SU-DHL-6 (cell line): ENCODE results near the gene MROH8.

ENCODE experiments used
- H2AFZ ChIP-seq: fragments of 200-600 bp; sonication (generic); 2 replicates; pipeline ENCODE4 v1.6.1; 2014; ENCODE audit warnings: low read depth, mild to moderate bottlenecking, moderate library complexity, mixed read lengths, antibody characterized with exemption, low read length; ENCODE audit not compliant: severe bottlenecking
- H3F3A ChIP-seq: fragments of 200-600 bp; shearing (Covaris generic); 2 replicates; pipeline ENCODE4 v1.6.0; 2016; ENCODE audit warnings: antibody characterized with exemption, mild to moderate bottlenecking; ENCODE audit not compliant: insufficient read depth
- H3K27ac ChIP-seq: fragments of 200-600 bp; sonication (generic); 2 replicates; pipeline ENCODE4 v1.5.1; 2016; ENCODE audit warnings: low read depth, mild to moderate bottlenecking, low read length, moderate library complexity, mixed read lengths
- H3K27me3 ChIP-seq: fragments of 200-600 bp; sonication (generic), shearing (Covaris generic); 2 replicates; pipeline ENCODE4 v1.6.0; 2014; ENCODE audit warnings: mild to moderate bottlenecking, low read length
- H3K36me3 ChIP-seq: fragments of 200-600 bp; sonication (generic); 2 replicates; pipeline ENCODE4 v1.6.1; 2014; ENCODE audit warnings: mild to moderate bottlenecking, low read length, mixed read lengths
- H3K4me2 ChIP-seq: fragments of 300-600, 200-600 bp; shearing (Covaris generic), sonication (generic); 2 replicates; pipeline ENCODE4 v1.6.0; 2014; ENCODE audit warnings: low read length, low read depth, mild to moderate bottlenecking; ENCODE audit not compliant: poor library complexity, severe bottlenecking
- H3K4me3 ChIP-seq: fragments of 200-600 bp; sonication (generic); 2 replicates; pipeline ENCODE4 v1.5.1; 2014; ENCODE audit warnings: antibody characterized with exemption, low read length, mild to moderate bottlenecking, mixed read lengths; ENCODE audit not compliant: insufficient read depth, poor library complexity, severe bottlenecking
- H3K79me2 ChIP-seq: fragments of 200-600 bp; sonication (generic); 2 replicates; pipeline ENCODE4 v1.6.1; 2014; ENCODE audit warnings: mild to moderate bottlenecking, low read length, moderate library complexity; ENCODE audit not compliant: insufficient read depth
- H3K9ac ChIP-seq: fragments of 200-600 bp; sonication (generic); 2 replicates; pipeline ENCODE4 v1.7.0; 2014; ENCODE audit warnings: mild to moderate bottlenecking, low read length
- H3K9me2 ChIP-seq: fragments of 200-600 bp; sonication (generic); replicated peaks from 2 replicates; pipeline ENCODE4 v1.6.1; 2014; ENCODE audit warnings: low read length; ENCODE audit not compliant: insufficient read depth
- H3K9me3 ChIP-seq: fragments of 200-600 bp; sonication (generic); 2 replicates; pipeline ENCODE4 v1.6.1; 2014; ENCODE audit warnings: low read length, mixed read lengths; ENCODE audit not compliant: insufficient read depth
- H4K20me1 ChIP-seq: fragments of 200-600 bp; sonication (generic); 2 replicates; pipeline ENCODE4 v1.6.1; 2014; ENCODE audit warnings: low read depth, mild to moderate bottlenecking, antibody characterized with exemption, low read length, moderate library complexity, mixed read lengths
- EZH2phosphoT487 ChIP-seq: fragments of 200-600 bp; sonication (generic), shearing (Covaris generic); conservative IDR thresholded peaks from 2 replicates; pipeline ENCODE4 v1.6.1; 2018; ENCODE audit warnings: mild to moderate bottlenecking, antibody characterized with exemption, low read length, moderate library complexity, mixed read lengths
- TF ChIP-seq, protein P1 (sequence below): fragments of 200-600 bp; sonication (generic); IDR thresholded peaks from one replicate; pipeline ENCODE4 v1.5.1; 2017; ENCODE audit warnings: antibody characterized with exemption, mild to moderate bottlenecking, low read length, moderate library complexity; ENCODE audit not compliant: insufficient read depth, poor library complexity, severe bottlenecking

The MROH8 gene

DNA sequence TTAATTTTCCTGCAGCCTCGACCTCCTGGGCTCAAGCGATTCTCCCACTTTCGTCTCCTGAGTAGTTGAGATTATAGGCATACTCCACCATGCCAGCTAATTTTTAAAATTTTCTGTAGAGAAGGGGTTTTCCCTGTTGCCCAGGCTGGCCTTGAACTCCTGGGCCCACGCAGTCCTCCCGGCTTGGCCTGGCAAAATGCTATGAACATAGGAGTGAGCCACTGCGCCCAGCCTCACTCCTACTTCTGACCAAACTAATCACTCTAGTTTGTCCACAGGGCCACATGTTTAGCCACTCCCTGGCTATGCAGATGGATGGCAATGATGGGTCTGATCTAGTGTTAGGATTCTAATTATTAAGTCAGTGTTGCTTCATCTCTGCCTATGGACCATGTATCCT, 32.1 kb downstream of the MROH8 start:
- Histone ChIP-seq H4K20me1 (no peaks in the 10 kb centered on the region), H2AFZ (no peak overlapping the region), H3K9ac (no peak overlapping the region), H3F3A (no peaks in the 10 kb centered on the region; the same call in 1 of the 2 replicates), H3K4me2 (no peak overlapping the region), H3K4me3 (no peak overlapping the region), H3K79me2 (no peaks in the 10 kb centered on the region), H3K9me3 (no peaks in the 10 kb centered on the region), H3K36me3 (no peaks in the 10 kb centered on the region), H3K9me2 (no peaks in the 10 kb centered on the region), H3K27ac (no peak overlapping the region), H3K27me3 (no peaks in the 10 kb centered on the region)
- no peak for TF ChIP-seq EZH2phosphoT487
- TF ChIP-seq, protein P1, sequence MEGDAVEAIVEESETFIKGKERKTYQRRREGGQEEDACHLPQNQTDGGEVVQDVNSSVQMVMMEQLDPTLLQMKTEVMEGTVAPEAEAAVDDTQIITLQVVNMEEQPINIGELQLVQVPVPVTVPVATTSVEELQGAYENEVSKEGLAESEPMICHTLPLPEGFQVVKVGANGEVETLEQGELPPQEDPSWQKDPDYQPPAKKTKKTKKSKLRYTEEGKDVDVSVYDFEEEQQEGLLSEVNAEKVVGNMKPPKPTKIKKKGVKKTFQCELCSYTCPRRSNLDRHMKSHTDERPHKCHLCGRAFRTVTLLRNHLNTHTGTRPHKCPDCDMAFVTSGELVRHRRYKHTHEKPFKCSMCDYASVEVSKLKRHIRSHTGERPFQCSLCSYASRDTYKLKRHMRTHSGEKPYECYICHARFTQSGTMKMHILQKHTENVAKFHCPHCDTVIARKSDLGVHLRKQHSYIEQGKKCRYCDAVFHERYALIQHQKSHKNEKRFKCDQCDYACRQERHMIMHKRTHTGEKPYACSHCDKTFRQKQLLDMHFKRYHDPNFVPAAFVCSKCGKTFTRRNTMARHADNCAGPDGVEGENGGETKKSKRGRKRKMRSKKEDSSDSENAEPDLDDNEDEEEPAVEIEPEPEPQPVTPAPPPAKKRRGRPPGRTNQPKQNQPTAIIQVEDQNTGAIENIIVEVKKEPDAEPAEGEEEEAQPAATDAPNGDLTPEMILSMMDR, result no peak

DNA sequence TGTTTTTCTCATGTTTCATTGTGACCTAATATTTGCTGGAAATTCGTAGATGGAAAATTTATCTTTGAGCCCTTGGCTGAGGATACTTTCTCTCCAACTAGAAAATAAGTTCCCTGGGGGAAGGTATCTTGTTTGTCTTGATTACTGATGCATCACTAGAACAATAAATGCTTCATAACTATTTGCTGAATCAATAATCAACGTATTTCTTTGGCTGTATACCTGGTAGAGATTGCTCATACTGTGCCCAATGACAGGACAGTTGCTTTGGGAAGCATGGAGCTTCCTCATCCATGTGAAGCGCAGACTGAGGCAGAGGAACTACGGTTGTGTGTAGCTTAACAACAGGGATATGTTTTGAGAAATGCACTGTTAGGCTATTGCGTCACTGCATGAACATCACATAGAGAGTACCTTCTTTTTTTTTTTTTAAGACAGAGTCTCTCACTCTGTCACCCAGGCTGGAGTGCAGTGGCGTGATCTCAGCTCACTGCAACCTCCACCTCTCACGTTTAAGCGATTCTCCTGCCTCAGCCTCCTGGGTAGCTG, 34.4 kb downstream of the MROH8 start:
- Histone ChIP-seq H3K36me3 (no peaks in the 10 kb centered on the region), H3K27me3 (no peaks in the 10 kb centered on the region), H3K79me2 (no peaks in the 10 kb centered on the region)

DNA sequence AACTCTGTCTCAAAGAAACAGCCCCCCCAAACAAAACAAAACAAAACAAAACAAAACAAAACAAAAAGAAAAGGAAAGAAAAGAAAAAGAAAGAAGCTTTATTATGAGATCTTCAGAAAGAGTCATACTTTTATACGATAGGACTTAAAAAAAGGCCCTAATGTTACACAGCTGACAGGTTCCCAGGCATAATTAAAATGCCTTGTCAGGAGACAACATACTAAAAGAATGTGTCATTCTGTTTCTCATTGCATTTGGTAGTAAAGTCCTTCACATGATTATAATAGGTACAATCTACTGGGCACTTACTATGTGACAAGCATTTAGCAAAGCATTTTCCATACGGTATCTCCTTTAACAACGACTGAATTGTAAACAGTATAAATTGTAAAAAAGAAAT, 36.6 kb downstream of the MROH8 start:
- Histone ChIP-seq H3K27me3 (no peaks in the 10 kb centered on the region), H3K9me2 (no peaks in the 10 kb centered on the region), H4K20me1 (no peaks in the 10 kb centered on the region), H3K79me2 (no peaks in the 10 kb centered on the region), H3K9ac (no peak overlapping the region), H3K9me3 (no peaks in the 10 kb centered on the region), H2AFZ (no peak overlapping the region), H3K4me3 (no peak overlapping the region), H3K27ac (no peak overlapping the region), H3K4me2 (no peak overlapping the region), H3K36me3 (no peaks in the 10 kb centered on the region), H3F3A (no peaks in the 10 kb centered on the region)
- TF ChIP-seq, protein P1, result no peak
- no peak for TF ChIP-seq EZH2phosphoT487

More for the DNA sequence above, 34.4 kb downstream of the MROH8 start:
- no peak overlapping the region for H2AFZ ChIP-seq
- H3K27ac ChIP-seq, result no peak overlapping the region
- no peak overlapping the region for H3K9ac ChIP-seq
- H3K9me3 ChIP-seq, result no peaks in the 10 kb centered on the region
- no peaks in the 10 kb centered on the region for H4K20me1 ChIP-seq
- H3K4me3 ChIP-seq, result no peak overlapping the region
- H3K4me2 ChIP-seq, result no peak overlapping the region
- H3K9me2 ChIP-seq, result no peaks in the 10 kb centered on the region
- no peak for TF ChIP-seq EZH2phosphoT487
- TF ChIP-seq, protein P1, result no peak
- H3F3A ChIP-seq, result no peaks in the 10 kb centered on the region

DNA sequence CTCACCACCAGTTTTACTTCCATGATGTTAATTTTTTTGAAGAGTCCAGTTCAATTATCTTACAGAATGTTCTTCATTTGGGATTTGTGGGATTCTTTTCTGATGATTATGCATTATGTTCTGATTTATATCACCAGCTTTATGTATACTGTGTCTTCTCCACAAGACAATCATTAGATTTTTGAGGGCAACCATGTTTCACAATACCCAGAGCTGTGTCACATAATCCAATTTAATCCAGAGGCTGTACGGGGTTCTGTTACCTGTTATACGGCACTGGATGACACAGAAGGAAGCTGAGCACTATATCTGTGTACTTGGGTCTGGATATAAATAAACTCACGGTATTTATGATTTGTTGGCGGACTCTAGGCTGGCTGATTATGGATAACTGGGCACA, 41.8 kb downstream of the MROH8 start:
- no peak for TF ChIP-seq EZH2phosphoT487
- TF ChIP-seq, protein P1, result no peak
- Histone ChIP-seq H3K9me2 (no peaks in the 10 kb centered on the region), H2AFZ (no peak overlapping the region), H3K79me2 (no peaks in the 10 kb centered on the region), H3K9me3 (no peaks in the 10 kb centered on the region), H3F3A (no peaks in the 10 kb centered on the region), H3K4me2 (no peak overlapping the region), H3K36me3 (no peaks in the 10 kb centered on the region), H3K27me3 (no peaks in the 10 kb centered on the region), H3K9ac (no peak overlapping the region), H3K27ac (no peak overlapping the region), H4K20me1 (no peaks in the 10 kb centered on the region), H3K4me3 (no peak overlapping the region)
